ENCODE data around the gene SC5D.

Gene SC5D, protein sequence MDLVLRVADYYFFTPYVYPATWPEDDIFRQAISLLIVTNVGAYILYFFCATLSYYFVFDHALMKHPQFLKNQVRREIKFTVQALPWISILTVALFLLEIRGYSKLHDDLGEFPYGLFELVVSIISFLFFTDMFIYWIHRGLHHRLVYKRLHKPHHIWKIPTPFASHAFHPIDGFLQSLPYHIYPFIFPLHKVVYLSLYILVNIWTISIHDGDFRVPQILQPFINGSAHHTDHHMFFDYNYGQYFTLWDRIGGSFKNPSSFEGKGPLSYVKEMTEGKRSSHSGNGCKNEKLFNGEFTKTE

GRCh38 chr11:121292495-121293287 lies at the start of gene SC5D:
Gene SC5D, plus strand, starts transcription at chr11:121292771. Its CDS starts 10,605 bp downstream, at chr11:121303376.
- DNase-seq = peak; percentile 94

DNA sequence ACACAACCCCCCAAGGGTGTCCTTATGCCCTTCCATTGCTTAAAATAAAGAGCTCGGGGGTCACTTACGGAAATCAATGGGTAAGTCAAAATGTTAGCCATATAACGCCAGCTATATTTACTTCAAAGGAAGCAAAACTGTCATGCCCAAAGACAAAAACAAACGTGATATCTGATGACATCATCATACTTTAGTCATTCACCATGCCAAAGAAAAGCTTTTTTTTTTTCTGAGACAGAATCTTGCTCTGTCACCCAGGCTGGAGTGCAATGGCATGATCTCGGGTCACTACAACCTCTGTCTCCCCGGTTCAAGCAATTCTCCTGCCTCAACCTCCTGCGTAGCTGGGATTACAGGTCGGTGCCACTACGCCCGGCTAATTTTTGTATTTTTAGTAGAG lies 47.7 kb upstream of the SC5D start:
- DNase-seq = no peak

GRCh38 chr11:121246021-121246768 lies 46.4 kb upstream of the SC5D start:
- DNase-seq = no peak

DNA sequence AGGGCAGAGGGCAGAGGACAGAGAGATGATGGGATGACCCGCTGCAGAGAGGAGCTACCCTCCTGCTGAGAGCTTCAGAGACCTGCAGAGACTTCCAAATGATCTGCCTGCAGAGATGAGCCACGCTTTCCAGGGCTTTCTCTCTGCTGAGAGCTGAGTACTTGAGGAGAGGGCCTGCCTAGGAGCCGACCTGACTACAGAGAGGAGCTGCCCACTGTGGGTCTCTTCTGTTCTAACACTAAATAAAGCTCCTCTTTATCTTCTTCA lies 45.9 kb upstream of the SC5D start:
- DNase-seq = no peak

GRCh38 chr11:121248496-121248895 lies 44.1 kb upstream of the SC5D start:
- no peak for DNase-seq

DNA sequence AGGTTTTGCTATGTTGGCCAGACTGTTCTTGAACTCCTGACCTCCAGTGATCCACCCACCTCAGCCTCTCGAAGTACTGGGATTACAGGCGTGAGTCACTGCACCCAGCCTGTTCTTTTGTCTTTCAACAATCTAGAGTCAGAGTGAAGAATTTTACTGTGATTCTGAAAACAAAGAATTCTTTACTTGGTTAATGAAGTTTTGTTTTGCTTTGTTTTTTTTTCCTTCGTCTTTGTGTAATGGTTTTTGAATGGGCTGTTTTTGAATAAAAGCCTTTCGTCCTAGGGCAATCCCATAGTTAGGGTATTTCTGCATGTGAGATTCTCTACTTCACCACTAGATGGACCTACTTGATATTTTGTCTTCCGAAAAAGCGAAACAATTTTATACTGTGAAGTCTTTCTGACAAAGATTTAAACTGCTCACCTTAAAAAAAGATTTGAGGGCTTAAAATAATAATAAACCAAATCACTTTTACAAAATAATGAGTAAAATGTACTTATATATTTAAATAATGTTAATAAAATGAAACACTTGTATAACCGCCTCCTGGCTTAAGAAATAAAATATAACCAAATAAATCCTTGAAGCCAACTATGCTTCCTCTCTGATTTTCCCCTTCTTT lies 43.4 kb upstream of the SC5D start:
- peak; percentile 13 for DNase-seq

DNA sequence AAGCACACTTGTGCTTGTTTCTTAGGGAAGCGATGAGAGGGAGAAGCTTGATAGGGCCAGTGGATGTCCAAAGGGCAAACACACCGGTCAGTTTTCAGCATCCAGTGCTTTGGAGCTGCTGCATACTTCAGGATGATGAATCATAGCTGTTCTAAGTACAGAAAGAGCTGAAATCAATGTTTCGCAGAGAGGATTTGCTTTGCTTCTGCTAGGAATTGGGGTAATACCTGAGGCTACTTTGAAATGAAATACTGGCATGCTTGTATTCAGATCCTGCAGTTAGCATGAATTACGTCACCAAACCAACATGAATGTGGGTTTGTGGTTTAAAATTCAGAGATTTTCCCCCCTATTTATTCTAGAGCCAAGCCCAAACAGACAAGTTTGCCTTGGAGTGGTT lies 41.7 kb upstream of the SC5D start:
- no peak for DNase-seq

- DNase-seq = peak; percentile 91
These were observed 38.6 kb upstream of the SC5D start for GRCh38 chr11:121253951-121254350.

GRCh38 chr11:121254756-121255155 lies 37.8 kb upstream of the SC5D start:
- no peak for DNase-seq

DNA sequence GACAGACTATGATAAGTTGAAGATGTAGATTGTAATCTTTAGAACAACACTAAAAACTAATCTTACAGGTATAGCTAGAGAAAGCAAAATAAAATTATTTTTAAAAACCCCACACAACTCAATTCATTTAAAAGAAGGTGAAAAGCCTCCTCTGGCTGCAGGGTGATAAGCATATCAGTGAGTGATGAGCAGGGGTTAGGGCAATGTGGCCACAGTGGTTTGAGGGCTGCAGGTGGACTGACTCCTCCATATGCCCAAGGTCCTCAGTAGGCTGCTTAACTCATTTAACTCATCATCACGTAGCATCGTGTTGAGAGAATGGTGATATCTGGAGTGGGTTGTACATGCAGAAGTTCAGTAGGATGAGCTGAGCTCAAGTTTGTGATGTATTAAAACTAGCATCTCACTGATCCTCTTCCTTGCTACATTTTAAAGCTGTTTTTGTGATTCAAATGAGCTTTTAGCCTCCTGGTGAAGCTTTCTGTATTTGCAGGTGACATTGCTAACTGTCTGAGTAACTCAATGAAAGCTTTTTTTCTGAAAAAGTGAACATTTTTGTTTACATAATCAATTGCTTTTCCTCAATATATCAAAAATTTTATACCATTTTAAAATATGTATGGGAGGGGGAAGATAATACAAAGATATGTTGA lies 37.0 kb upstream of the SC5D start:
- DNase-seq = no peak

- no peak for DNase-seq
These were observed 35.3 kb upstream of the SC5D start for GRCh38 chr11:121257289-121257688.

DNA sequence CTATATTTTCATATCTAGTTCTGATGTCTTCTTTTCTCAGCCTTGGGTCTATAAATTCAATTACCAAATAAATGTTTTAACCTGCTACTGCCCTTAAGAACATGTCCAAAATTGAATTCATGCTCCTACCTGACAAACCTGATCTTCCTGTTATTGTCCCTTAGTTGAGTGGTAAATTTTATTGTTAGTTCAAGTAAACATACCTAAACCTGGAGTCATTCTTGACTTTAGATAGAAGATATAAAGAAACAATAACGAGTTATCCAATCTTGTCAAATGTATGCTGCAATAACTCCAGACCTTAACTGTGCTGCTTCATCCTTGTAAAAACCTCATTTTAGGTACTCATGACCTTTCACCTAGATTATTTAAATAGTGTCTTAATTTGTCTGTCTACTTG lies 34.6 kb upstream of the SC5D start:
- DNase-seq = no peak

DNA sequence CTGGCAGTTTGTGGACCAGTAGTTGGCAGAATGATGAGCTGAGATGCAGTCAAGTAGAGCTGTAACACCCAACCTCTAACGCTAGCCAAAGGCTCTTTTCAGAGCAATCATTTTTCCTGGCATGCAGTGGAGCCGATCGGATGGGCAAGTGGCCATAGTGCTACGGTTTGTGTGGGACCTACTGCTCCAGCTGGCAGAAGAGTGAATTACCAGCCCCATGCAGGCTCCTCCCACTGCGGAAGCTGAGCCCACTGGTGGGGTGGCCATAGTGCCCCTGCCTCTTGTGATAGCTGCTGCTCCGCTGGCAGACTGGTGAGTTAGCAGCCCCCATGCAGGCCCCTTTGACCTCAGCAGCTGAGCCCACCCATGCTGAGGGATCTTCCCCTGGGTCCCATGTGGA lies 27.0 kb upstream of the SC5D start:
- DNase-seq = no peak

DNA sequence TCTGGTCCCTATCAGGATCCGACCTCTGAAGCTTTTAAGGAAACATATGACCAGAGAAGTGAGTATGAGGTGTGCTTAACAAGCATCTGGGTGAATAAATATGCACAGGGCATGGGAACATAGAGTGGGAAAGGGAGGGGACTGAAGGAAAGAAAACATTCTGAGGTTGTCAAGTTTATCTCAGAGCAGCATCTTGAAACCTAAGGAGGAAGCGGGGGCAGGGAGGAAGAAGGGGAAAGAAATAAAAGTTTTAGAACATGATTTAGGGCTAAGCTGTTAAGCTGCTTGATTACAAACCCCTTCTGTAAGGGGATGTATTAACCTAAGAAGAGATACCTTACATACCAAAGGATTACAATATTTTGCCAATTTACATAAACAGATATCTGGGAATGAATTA lies 24.0 kb upstream of the SC5D start:
- no peak for DNase-seq

- DNase-seq = no peak
These were observed 22.4 kb upstream of the SC5D start for GRCh38 chr11:121270001-121270678.

DNA sequence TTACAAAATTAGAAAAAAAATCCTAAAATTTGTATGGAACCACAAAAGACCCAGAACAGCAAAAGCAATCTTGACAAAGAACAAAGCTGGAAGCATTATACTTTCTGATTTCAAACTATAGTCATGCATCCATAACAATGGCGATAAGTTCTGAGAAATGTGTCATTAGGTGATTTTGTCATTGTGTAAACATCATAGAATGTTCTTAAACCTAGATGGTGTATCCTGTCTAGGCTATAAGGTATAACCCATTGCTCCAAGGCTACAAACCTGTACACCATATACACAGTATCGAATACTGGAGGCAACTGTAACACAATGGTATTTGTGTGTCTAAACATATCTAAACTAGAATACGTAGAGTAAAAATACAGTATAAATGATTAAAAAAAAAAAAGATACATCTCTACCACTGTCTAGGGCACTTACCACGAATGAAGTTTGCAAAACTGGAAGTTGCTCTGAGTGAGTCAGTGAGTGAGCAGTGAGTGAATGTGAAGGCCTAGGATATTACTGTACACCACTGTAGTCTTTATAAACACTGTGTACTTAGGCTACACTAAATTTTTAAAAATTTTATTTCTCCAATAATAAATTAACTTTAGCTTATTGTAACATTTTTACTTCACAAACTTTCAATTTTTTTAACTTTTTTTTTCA lies 18.1 kb upstream of the SC5D start:
- DNase-seq = no peak

GRCh38 chr11:121281698-121282097 lies 10.9 kb upstream of the SC5D start:
- DNase-seq = no peak

DNA sequence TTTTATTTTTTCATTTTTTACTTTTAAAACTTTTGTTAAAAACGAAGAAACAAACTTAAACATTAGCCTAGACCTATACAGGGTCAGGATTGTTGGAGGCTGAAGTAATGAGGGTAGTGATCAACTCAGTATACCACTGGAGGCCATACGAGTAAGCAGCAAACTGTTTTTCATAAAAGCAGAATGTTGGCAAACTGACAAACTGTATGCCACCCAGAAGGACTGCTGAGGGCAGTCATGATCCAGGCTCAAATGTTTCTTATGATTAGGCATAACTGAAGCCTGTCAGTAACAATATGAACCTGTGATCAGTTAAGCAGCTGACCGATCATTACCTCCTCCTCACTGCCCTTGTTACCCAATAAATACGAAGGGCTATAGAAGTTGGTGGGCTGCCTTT lies 10.2 kb upstream of the SC5D start:
- DNase-seq = no peak

DNA sequence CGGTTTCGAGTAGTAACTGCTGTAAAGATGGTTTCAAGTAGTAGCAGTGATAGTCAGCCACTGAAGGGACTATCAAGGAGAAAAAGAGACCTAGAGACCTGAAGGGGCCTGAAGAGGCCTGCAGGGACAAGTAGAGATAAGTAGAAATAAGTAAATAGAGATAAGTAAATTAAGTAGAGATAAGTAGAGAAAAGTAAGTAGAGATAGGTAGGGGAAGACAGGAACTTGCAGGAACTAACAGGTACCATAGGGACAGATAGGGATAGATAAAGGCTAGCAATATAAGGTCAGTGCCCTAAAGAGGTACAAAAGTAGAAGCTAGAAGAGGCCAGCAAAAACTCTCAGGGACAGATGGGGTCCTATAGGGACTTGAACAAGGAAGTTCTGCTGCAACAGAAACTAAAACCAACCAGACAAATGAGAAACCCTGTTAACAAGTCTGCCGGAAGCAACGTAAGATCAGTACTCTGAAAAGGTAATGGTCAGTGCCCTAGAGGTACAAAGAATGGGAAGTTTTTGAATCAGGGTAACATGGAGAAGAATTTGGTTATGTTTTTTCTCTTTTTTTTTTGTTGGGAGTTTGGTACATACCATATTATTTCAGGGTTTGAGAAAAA lies 9.6 kb upstream of the SC5D start:
- no peak for DNase-seq

DNA sequence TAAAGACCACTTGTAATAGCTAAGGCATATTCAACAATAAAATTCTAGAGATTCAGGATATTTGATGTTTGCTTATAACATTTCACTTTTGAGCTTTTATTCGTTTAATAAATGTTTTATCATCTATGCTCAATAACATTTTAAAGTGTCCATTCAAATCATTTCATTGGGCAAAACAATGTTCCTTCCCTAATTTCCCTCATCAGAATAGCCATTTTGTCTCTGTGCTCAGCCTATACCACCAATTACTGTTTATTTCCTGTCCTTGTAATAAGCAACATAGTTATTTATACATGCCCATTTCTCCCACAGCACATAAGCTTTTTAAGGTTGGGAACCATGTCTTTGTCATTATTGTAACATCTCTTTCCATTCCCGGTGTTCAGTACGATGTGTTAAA lies 1.3 kb upstream of the SC5D start:
- DNase-seq = no peak

- DNase-seq = no peak
These were observed 576 bp upstream of the SC5D start for GRCh38 chr11:121291896-121292494.

All from NCI-H2029 (cell line).